Activated naive CD4-positive, alpha-beta T cell treated with anti-CD3 and anti-CD28 coated beads, Interleukin-2, amount 50 U/mL, for 16 hours (primary cell): ENCODE measurements around the gene OR6C4.
"Not testable (repeated sequence)": the region's sequence is repeated elsewhere in the genome, so short reads cannot be mapped to it uniquely, and the experiment has no call there.

ENCODE experiments used
- DNase-seq: peaks from one replicate; pipeline ENCODE4 v3.0.0-alpha.2; 2020

Gene OR6C4

GRCh38 chr12:55549302-55549701, at the start of gene OR6C4:
Gene OR6C4 (plus strand): TSS chr12:55549602. CDS start chr12:55551227, 1,625 bp downstream.
- DNase-seq: no peak

DNA sequence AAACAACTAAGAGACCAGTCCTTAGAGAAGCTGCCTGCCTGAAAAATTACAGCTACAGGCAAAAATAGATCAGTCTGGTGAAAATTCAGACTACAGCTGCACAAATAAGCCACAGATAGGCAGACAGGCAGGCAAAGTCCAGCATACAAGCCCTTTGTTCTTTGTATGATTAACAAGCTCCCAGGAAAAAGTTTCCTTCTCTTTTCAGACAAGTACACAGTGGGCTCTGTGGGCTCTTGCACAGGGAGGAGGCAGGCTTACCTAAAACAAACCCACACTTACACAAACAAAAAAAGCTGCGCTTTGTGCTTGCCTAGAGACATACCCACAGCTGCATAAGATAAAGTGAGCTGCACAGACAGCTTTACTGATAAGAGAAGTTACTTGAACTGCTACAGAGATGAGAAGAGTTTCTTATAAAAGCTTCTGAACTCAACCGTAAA, 49.6 kb upstream of the OR6C4 start:
- no peak for DNase-seq

GRCh38 chr12:55501601-55502000, 47.8 kb upstream of the OR6C4 start:
- DNase-seq: no peak

- no peak for DNase-seq
Observed at GRCh38 chr12:55515696-55516095, 33.7 kb upstream of the OR6C4 start.

- DNase-seq: no peak
Observed at GRCh38 chr12:55516391-55516790, 33.0 kb upstream of the OR6C4 start.

- DNase-seq: not testable (repeated sequence)
Observed at GRCh38 chr12:55548235-55548634, 1.2 kb upstream of the OR6C4 start.

DNA sequence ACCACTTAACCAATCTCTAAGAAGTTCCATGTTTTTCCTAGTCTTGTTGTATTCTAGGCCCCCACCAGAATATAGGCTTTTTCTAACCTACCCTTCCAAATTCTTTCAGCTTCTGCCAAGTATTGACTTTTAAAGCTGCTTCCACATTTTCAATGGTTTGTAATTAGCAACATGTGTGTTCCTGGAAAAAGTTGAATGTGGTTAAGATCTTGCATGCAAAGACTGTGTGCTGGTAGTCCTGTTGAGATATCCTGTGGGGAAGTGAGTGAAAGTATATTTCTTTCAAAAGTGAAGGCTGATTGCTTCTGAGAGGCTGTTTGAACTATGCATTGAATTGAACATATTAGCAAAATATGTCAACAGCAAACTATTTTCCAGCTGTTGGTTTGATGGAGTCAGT, 646 bp upstream of the OR6C4 start:
- no peak for DNase-seq

DNA sequence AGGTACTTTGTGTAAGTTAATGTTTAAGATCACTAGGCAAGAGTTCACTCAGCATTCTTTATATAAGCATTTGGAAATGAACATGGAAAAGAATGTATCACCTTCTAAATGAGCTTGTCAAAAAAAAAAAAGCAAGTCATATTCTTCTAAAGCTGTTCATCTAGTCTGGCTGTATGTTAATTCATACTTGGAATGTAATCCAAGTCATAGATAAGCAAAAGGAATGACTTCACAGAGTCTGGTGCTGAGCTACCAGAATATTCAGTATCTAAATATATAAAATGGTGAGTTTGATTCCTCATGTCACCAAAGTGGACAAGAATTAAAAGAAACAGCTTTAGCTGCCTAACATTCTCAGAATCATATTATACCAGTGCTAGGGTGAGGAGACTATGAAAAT, 4.9 kb downstream of the OR6C4 start:
- DNase-seq: no peak

DNA sequence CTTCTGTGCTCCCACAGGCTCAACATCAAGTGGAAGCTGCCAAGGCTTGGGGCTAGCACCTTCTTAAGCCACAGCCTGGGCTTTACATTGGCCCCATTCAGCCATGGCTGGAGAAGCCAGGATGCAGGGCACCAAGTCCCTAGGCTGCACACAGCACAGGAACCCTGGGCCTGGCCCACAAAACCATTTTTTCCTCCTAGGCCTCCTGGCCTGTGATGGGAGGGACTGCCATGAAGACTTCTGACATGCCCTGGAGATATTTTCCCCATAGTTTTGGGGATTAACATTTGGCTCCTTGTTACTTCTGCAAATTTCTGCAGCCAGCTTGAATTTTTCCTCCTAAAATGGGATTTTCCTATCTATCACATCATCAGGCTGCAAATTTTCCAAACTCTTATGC, 20.7 kb downstream of the OR6C4 start:
- DNase-seq: not testable (repeated sequence)

GRCh38 chr12:55570689-55571088, 21.3 kb downstream of the OR6C4 start:
- DNase-seq: not testable (repeated sequence)

GRCh38 chr12:55572168-55572567, 22.8 kb downstream of the OR6C4 start, which contains the start of gene OR2AP1:
Gene OR2AP1 (plus strand): TSS chr12:55572468. CDS start chr12:55574415, 1,947 bp downstream.
- no peak for DNase-seq

DNA sequence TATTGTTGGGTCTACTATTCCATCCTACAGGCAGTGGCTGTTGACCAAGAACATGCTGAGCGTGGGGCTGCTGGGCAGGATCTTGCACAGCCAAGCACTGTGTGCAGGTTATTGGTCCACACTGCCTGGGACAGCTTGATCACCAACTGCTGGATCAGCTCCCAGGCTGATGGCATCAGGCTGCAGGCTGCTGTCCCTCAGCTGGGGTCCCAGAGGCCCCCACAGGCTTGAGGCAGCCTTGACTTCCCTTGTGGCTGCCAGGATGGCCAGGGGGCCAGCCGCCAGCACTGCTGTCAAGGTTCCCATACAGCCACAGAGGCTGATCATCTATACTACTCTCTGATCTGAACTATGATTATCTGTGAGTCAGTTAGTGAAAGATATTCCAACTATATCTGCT, 32.7 kb downstream of the OR6C4 start:
- no peak for DNase-seq

GRCh38 chr12:55585817-55586216, 36.4 kb downstream of the OR6C4 start:
- DNase-seq: no peak

GRCh38 chr12:55590152-55590551, 40.8 kb downstream of the OR6C4 start:
- not testable (repeated sequence) for DNase-seq
